GM18519 (cell line): ENCODE data around the gene RNF8.
"Not testable (repeated sequence)": the region's sequence is repeated elsewhere in the genome, so short reads cannot be mapped to it uniquely, and the experiment has no call there.

Source experiments
- ATAC-seq: cut with Tn5 transposase; IDR thresholded peaks from one replicate; pipeline ENCODE4 v1.9.1; 2021; ENCODE audit warnings: mild to moderate bottlenecking, moderate library complexity; ENCODE audit not compliant: unreplicated experiment, low FRiP score

Gene RNF8

DNA sequence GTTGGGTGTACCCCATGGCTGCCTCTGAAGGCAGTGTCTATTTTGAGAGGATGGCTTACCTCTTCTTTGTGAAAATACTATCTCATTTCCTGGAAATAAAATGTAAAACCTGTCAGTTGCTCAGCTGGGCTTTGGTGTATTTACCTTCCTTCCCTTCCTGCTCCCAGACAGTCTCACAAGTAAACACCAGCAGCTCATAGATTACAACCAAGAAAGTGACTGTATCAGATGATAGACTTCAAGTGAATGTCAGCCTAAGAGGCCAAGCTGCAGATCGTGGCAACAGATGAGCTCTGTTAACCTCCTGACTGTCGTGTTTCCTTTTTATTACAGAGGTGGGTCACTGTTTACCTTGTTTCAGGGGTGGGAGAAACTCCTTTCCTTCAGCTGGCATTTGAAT, 37.3 kb downstream of the RNF8 start:
- ATAC-seq, result no peak

DNA sequence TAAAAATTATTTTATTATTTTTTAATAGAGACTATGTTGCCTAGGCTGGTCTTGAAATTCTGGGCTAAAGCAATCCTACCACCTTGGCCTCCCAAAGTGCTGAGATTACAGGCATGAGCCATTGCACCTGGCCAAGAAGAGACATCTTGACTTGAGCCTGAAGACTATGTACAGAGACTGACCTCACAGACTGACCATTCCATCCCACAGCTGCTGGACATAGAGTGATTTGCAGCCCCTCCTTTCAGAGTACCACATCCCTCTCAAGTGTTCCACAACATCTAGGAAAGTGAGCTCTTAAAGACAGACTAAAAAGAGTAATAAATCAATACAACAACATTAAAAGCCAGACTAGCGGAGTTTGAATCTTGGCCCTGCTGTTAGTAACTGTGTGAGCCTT, 39.0 kb downstream of the RNF8 start:
- ATAC-seq, result no peak

DNA sequence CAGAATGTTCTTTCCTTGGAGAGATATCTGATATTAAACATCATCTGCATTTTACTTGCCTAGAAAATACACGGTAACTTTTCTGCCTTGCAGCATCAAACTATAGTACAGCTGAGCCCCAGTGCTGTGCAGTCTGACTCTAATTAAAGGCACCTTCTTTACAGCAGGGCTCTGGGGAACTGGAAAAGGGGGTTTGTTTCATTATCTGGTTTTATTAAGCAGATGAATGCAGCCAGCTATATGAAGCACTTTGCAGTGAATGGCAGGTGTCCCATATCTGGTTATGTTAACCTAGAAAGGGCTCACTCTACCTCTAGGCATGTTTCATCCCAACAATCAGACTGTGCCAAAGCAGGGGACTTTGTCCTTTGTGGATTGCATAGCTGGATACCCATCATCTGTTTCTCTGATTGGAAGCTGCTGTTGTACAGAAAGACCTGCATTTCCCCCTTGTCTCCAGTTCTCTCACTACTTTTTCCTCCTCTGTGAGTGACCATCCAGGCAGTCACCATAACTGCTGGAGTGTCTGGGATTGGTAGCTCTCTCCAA, 39.7 kb downstream of the RNF8 start:
- no peak for ATAC-seq

DNA sequence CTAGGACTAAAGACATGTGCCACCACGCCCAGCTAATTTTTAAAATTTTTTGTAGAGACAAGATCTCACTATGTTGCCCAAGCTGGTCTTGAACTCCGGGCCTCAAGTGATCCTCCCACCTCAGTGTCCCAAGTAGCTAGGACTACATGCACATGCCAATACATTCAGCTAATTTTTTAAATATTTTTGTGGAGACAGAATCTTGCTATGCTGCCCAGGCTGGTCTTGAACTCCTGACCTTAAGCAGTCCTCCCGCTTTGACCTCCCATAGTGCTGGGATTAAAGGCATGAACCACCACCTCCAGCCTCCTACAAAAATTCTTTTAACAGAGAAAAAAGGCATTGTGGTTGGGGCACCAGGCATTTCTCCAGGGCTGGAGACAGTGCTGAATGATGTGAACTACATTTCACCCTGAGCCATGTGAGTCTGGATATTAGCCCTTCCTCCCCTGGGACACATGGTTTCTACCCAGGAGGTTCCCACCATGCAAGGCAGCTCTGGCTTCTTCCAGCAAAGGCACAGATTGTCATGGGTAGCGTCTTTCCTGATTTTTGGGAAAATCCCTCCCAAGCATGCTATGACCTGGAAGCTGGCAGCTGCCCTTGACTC, 42.9 kb downstream of the RNF8 start:
- no peak for ATAC-seq

DNA sequence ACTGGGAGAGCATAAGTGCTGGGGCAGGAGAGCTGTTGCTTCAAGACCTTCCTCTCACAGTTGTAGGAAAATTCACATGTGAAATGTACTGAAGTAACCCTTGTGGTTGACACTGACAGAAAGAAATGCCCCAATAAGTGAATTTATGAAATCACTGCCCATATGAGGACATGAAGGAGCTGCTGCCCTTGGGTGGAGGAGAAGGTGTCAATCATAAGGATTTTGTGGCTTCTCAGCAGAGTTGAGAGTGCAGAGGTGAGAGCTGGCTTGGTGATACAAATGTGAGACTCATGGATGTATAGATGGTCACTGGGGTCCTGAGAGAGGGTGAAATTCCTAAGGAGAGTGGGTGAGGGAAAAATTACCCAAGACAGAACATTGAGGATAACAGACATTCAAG, 45.3 kb downstream of the RNF8 start:
- no peak for ATAC-seq

DNA sequence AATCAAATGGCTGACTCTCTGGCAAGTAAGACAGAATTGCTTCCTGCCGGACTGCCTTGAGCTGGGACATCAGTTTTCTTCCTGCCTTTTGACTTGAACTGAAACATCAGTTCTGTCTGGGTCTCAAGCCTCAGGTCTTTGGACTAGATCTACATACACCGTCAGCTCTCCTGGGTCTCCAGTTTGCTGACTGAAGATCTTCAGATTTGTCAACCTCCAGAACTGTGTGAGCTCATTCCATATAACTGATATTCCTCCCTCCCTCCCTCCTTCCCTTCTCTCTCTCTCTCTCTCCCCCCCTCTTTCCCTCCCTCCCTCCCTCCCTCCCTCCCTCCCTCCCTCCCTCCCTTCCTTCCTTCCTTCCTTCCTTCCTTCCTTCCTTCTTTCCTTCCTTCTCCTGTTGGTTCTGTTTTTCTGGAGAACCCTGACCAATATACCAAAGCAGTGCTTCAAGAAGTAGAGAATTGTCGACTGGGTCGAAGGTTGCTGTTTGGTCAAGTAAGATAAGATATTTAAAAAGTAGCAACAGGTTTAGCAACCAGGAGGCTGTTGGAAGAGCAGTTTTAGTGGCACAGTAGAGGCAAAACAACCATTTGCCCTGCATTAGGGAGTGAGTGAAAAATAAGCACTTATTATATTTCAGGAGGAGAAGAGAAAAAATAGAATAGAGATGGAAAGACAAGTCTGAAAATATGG, 46.2 kb downstream of the RNF8 start:
- ATAC-seq, result no peak

DNA sequence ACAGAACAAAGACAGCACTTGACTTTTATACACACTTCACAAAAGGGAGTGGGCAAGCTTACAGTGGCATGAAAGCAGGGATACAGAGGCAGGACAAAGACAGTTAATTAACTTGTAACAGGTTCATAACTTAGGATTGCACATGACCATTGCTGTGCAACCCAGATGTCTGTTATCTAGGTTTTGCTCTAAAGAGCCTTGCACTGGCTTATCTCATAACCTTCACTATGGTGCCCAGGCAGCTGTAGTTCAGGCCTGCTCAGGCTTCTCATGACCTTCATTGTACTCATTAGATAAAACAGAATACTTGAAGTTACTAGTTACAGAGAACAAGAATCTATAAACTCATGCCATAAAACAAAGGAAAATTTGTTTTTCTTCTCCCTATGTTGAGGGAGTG, 47.9 kb downstream of the RNF8 start:
- not testable (repeated sequence) for ATAC-seq

DNA sequence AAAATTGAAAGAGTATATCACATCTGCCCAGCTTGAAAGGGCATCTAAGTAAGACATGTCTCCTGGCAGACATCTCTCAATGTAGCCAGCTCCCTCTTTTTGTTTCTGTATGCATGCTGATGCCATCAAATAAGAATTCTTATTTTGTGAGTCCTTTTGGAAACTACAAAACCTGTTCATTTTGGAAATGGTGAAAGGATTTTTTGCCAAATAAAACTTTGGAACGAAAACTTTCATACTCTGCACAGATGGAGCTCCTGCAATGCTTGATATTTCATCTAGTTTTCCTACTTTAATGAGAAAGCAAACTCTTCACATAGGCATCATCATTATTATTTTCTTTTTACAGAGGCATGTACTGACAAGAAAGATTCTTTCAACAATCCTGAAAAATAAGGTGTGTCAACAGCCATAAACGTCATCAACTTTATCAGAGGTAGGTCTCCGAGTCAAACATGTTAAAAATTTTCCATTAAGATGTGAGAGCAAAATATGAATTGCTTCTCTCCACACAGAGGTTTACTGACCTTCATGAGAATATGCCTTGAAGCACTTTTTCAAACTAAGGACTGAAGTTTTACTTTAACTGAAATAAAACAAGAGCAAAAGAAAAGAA, 53.1 kb downstream of the RNF8 start:
- no peak for ATAC-seq

DNA sequence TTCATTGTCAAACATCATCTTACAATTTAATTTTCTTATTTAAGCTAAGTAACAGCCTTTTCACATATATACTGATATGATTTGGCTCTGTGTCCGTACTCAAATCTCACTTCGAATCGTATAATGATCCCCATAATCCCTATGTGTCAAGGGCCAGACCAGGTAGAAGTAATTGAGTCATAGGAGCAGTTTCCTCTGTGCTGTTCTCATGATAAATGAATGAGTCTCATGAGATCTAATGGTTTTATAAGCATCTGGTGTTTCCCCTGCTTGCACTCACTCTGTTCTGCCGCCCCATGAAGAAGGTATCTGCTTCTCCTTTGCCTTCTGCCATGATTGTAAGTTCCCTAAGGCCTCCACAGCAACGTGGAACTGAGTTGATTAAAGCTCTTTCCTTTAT, 54.2 kb downstream of the RNF8 start:
- no peak for ATAC-seq

DNA sequence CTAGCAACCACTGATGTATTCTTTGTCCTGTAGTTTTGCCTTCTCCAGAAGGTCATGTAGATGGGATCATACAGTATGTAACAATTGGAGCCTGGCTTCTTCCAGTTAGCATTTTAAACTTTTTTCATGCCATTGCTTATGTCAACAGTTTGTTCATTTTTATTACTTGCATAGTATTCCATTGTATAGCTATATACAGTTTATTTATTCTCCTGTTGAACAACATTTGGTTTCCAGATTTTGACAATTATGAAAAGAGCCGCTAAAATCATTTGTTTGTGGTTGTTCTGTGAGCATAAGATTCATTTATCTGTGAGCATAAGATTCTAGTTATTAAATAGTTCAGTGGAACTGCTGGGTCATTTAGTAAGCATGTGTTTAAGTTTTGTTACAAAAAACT, 55.7 kb downstream of the RNF8 start:
- ATAC-seq, result no peak

DNA sequence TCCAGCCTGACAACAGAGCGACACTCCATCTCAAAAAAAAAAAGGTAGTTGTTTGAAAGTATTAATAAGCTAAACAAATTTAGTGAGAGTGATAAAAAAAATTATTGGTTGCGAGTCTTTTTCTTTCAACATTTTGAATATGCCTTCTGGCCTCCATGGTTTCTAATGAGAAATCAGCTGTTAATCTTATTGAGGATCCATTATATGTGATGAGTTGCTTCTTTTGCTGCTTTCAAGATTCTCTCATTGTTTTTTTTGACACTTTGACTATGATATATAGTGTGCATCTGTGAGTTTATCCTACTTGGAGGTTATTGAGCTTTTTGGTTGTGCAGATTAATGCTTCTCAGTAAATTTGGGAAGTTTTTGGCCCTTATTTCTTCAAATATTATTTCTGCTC, 63.6 kb downstream of the RNF8 start:
- no peak for ATAC-seq

DNA sequence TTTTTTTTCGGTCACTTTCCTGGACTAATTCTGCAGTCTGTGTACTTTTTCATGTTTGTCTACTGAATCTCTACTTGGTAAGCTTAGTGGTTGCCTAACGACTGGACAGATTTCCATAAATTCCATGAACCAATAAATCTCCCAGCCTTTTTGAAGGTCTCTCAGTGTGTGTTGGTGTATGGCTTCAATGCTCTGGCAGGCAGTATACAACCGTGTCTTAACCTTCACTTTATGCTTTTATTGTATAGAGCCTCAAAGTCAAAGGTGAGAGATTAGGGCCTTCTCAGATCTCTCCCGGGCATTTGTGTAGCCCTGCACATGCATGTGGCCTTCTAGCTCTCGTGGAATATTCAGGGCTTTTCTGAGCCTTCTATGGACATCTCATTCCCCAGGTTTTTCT, 64.9 kb downstream of the RNF8 start:
- no peak for ATAC-seq

DNA sequence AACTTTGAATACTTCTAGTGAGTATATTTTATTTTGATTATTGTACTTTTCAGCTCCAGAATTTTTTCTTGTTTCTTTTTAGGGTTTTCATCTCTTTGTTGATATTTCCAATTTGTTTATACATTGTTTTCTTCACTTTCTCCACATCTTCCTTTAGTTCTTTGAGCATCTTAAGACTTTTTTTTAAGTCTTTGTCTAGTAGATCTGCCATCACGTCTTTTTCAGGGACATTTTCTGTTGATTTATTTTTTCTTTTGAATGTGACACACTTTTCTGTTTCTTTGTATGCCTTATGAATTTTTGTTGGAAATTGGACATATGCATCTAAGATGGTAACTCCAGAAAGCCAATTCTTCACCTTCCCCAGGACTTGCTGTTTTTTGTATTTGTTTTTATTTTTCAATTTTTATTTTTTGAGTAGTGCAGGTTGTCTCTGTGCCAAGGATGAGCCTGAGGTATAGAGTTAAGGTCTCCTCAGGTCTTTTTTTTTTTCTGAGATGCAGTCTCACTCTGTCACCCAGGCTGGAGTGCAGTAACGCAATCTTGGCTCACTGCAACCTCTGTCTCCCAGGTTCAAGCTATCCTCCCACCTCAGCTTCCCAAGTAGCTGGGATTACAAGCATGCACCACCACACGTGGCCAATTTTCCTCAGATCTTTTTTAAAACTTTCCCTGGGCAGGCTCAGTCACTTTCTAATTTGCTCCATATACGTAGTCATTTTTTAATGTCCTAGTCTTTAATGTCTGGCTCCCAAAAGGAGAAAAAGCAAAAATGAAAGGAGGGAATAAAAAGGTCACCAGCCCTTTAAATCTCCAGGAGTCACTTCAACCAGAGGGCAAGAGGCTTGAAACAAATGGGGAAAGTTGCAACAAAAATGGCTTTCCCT, 72.5 kb downstream of the RNF8 start:
- no peak for ATAC-seq

DNA sequence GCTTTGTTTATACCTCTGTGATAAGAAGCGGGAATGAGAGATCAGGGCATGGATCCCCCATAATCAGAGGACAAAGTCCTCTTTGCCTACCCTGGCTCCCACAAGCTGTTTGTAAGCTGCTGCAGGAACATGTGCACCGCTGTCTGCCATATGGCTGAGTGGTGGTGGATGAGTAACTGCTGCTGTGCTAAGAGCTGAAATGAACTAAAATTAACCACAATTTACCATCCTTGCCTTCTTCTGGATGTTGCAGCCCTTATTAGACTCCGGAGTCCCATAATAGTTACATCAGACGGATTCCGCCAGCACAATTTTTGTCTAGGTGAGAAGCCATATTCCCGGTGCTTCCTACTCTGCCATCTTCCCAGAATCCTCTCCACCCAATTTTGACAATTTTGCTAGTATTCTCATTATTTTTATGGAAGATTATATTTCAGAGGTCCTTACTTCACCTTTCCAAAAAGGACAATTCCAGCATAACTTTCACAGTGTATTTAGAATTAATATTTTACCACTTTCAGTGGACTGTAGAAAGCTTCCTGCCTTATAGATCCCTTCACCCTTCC, 73.2 kb downstream of the RNF8 start:
- no peak for ATAC-seq

DNA sequence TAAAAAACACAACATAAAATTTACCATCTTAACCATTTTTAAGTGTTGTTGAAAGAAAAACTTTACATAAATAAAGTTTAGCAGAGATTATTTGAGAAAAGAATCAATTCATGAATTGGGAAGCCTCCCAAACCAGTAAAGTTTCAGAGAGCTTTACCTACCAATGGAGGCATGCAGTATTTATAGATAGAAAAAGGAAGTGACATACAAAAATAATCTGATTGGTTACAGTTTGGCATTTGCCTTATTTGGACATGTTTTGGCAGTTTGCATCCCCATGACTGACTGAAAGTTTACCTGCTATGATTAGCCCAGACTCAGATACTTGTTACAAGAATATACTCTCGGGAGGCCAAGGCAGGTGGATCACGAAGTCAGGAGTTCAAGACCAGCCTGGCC, 75.6 kb downstream of the RNF8 start:
- no peak for ATAC-seq

DNA sequence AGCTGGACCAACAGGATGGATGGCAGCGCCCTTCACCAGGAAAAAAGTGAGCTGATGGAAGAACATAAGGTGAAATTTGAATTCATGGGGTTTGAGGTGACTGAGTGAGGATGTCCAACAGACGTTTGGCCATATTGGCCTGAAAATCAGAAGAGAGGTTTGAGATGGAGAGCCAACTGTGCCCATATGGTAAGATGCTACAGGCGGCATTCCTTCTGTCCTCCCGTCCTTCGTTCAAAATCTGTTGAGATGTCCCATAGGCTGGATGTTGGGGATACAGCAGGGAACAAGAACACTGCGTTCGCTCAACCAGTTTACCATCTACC, 78.8 kb downstream of the RNF8 start:
- ATAC-seq, result peak; percentile 4

DNA sequence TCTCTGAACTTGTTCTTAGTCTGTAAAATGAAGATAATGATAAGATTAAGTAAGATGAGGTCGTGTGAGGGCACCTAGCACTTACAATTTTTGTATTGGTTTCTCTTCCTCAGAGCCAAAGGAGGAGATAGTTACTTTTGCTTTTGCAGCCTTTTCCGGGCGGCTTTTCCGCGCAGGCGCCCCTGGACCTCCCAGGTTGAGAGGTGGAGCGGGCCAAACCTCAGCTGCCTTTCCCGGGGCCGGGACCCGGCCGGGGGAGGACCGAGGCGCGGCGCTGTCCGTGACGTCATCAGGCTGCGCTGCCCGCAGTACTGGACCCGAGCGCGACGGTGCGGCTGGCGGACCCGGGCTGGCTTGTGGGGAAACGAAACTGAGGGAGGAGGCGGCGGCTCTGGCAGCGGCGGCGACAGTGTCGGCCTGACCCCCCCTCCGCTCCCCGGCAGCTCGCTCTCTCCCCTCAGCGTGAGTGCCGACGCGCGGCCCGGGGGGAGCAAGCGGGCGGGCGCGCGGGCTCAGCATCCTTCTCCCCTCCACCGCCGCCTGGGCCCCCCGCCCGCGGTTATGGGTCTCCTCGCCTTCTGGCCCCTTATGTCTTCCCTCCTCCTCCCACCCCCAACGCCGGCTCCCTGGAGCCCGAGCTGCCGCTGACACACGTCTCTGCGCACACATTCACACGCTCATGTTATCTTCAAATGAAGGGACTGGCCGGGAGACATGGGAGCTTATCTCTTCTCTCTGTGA, 79.3 kb downstream of the RNF8 start, which contains the start of gene CMTR1:
CMTR1 (plus strand) TSS at position 306 of the 741 bp plus-strand sequence. CDS start 2,409 bp downstream, outside the sequence.
- ATAC-seq, result peak; percentile 44

DNA sequence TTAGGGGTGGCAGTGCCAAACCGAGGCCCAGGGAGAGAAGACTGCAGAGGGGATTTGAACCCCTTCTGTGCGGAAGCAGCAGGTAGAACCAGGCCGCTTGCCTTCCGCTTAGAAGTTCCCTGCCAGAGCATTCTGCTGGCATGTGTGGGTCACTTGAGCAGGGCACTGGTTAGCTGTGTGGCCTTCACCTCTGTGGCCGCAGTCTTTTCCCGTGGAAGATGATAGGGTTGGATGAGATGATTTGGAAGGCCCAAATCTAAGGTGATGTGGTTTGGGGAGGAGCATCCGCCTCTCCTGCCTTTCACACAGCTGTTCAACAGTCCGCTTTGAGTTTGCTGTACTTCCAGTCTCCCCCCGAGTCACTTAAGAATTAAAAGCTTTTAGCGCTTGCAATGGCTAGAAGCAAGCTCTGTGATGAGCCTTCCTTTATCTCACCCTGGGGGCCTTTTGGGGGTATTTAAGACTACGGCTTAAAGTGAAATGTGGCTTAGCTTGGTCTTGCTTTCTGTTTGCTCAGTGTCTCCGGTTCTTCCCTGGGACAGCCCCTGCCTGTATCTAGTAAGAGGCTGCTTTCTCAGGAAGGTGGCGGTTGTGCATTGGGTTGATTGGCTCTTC, 80.0 kb downstream of the RNF8 start:
- peak; percentile 17 for ATAC-seq

DNA sequence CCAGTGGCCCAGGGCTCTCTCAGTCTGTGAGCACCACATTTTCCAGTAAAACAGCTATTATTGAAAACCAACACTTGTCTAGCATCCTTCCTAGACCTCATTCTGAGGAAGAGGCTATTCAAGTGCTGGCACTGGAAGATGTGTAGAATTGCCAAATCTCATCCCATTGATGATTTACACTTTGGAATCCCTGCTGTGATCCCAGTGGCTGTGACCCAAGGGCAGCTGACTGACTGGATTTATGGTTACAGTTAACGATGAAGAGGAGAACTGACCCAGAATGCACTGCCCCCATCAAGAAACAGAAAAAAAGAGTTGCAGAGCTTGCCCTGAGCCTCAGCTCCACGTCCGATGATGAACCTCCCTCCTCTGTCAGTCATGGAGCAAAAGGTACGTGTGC, 81.6 kb downstream of the RNF8 start:
- ATAC-seq, result no peak
